Mucosa of rectum (tissue), 2 donors: ENCODE data around the gene CREG1.

ENCODE experiments used
- H3K27ac ChIP-seq, 2 donors: one replicate each; pipeline ENCODE4 v1.7.0; 2013; ENCODE audit warnings: inconsistent platforms in 2 of 2, low read depth in 2 of 2, low read length in 2 of 2
- H3K27me3 ChIP-seq, 2 donors: one replicate each; pipeline ENCODE4 v1.7.0; 2013; ENCODE audit warnings: low read length in 2 of 2; ENCODE audit not compliant: control insufficient read depth in 2 of 2, insufficient read depth in 2 of 2
- H3K36me3 ChIP-seq, 2 donors: one replicate each; pipeline ENCODE4 v1.7.0; 2013; ENCODE audit warnings: low read length in 2 of 2; ENCODE audit not compliant: control insufficient read depth in 2 of 2, insufficient read depth in 2 of 2
- H3K4me1 ChIP-seq, 2 donors: one replicate each; pipeline ENCODE4 v1.7.0; 2013; ENCODE audit warnings: low read length in 2 of 2, mild to moderate bottlenecking in 1 of 2; ENCODE audit not compliant: control insufficient read depth in 2 of 2, insufficient read depth in 2 of 2
- H3K4me3 ChIP-seq, 2 donors: one replicate each; pipeline ENCODE4 v1.7.0; 2013; ENCODE audit warnings: low read length in 2 of 2
- H3K9ac ChIP-seq, 2 donors: one replicate each; pipeline ENCODE4 v1.7.0; 2013; ENCODE audit warnings: low read length in 2 of 2, low read depth in 1 of 2, mild to moderate bottlenecking in 1 of 2
- H3K9me3 ChIP-seq, 2 donors: one replicate each; pipeline ENCODE4 v1.7.0; 2013; ENCODE audit warnings: low read length in 2 of 2; ENCODE audit not compliant: control insufficient read depth in 2 of 2
- donor health status: healthy.
- donor health status: Normal muscosa, but diverticular disease.

CREG1 gene

GRCh38 chr1:167518331-167518700 is 35.2 kb downstream of the CREG1 start, which contains the start of gene CD247:
Gene CD247, minus strand, starts transcription at chr1:167518529. Its CDS starts 64 bp downstream, at chr1:167518465.
- Histone ChIP-seq H3K27ac (peak within 1 kb of the TSS; percentile 20 to 70), H3K4me3 (peak within 1 kb of the TSS; percentile 38 to 59), H3K9ac (peak within 1 kb of the TSS; percentile 27 to 41), H3K27me3 (no peaks in the 10 kb centered on the region), H3K4me1 (no peaks in the 10 kb centered on the region), H3K9me3 (no peaks in the 10 kb centered on the region), H3K36me3 (no peaks in the 10 kb centered on the region)

GRCh38 chr1:167517535-167518330 is 35.8 kb downstream of the CREG1 start:
- Histone ChIP-seq H3K4me3 (peak overlapping the region; percentile 38 to 59), H3K9ac (peak overlapping the region; percentile 27 to 41), H3K27ac (peak overlapping the region; percentile 20 to 70)

GRCh38 chr1:167516404-167517388 is 36.9 kb downstream of the CREG1 start:
- Histone ChIP-seq H3K27ac (peak overlapping the region; percentile 20 to 70), H3K9ac (peak overlapping the region in 1 of 2 donors; percentile 14), H3K36me3 (no peaks in the 10 kb centered on the region)

More at GRCh38 chr1:167517535-167518330, 35.8 kb downstream of the CREG1 start:
- no peaks in the 10 kb centered on the region for H3K36me3 ChIP-seq
- no peaks in the 10 kb centered on the region for H3K4me1 ChIP-seq
- no peaks in the 10 kb centered on the region for H3K9me3 ChIP-seq
- no peaks in the 10 kb centered on the region for H3K27me3 ChIP-seq

GRCh38 chr1:167515893-167516321 is 37.7 kb downstream of the CREG1 start:
- Histone ChIP-seq H3K4me1 (no peaks in the 10 kb centered on the region), H3K9ac (no peak overlapping the region), H3K27ac (no peak overlapping the region), H3K9me3 (no peaks in the 10 kb centered on the region), H3K36me3 (no peaks in the 10 kb centered on the region), H3K27me3 (no peaks in the 10 kb centered on the region), H3K4me3 (peak overlapping the region in 1 of 2 donors; percentile 5)

More at GRCh38 chr1:167516404-167517388, 36.9 kb downstream of the CREG1 start:
- H3K9me3 ChIP-seq: no peaks in the 10 kb centered on the region
- no peaks in the 10 kb centered on the region for H3K4me1 ChIP-seq
- no peaks in the 10 kb centered on the region for H3K27me3 ChIP-seq
- peak overlapping the region in 1 of 2 donors; percentile 59 for H3K4me3 ChIP-seq

GRCh38 chr1:167515461-167515860 is 38.1 kb downstream of the CREG1 start:
- peak overlapping the region in 1 of 2 donors; percentile 5 for H3K4me3 ChIP-seq
- no peaks in the 10 kb centered on the region for H3K4me1 ChIP-seq
- H3K9ac ChIP-seq: no peak overlapping the region
- no peaks in the 10 kb centered on the region for H3K27me3 ChIP-seq
- H3K9me3 ChIP-seq: no peaks in the 10 kb centered on the region
- no peak overlapping the region for H3K27ac ChIP-seq
- no peaks in the 10 kb centered on the region for H3K36me3 ChIP-seq

GRCh38 chr1:167514288-167514687 is 39.3 kb downstream of the CREG1 start:
- no peak overlapping the region for H3K27ac ChIP-seq
- no peak overlapping the region for H3K9ac ChIP-seq
- no peaks in the 10 kb centered on the region for H3K4me1 ChIP-seq
- no peaks in the 10 kb centered on the region for H3K27me3 ChIP-seq
- H3K36me3 ChIP-seq: no peaks in the 10 kb centered on the region
- no peaks in the 10 kb centered on the region for H3K9me3 ChIP-seq
- no peak overlapping the region for H3K4me3 ChIP-seq

- no peak overlapping the region for H3K27ac ChIP-seq
- no peaks in the 10 kb centered on the region for H3K4me1 ChIP-seq
- no peak overlapping the region for H3K9ac ChIP-seq
- H3K36me3 ChIP-seq: no peaks in the 10 kb centered on the region
- peak overlapping the region in 1 of 2 donors; percentile 7 for H3K4me3 ChIP-seq
- H3K9me3 ChIP-seq: no peaks in the 10 kb centered on the region
- H3K27me3 ChIP-seq: no peaks in the 10 kb centered on the region
Measured at GRCh38 chr1:167512046-167512654, 41.4 kb downstream of the CREG1 start.

- Histone ChIP-seq H3K4me3 (no peak overlapping the region), H3K4me1 (no peaks in the 10 kb centered on the region), H3K27me3 (no peaks in the 10 kb centered on the region), H3K9me3 (no peaks in the 10 kb centered on the region), H3K36me3 (no peaks in the 10 kb centered on the region), H3K27ac (no peak overlapping the region), H3K9ac (no peak overlapping the region)
Measured at GRCh38 chr1:167511374-167511986, 42.1 kb downstream of the CREG1 start.

- no peak overlapping the region for H3K27ac ChIP-seq
- H3K4me1 ChIP-seq: no peaks in the 10 kb centered on the region
- H3K9me3 ChIP-seq: no peaks in the 10 kb centered on the region
- H3K27me3 ChIP-seq: no peaks in the 10 kb centered on the region
- H3K36me3 ChIP-seq: no peaks in the 10 kb centered on the region
- H3K9ac ChIP-seq: no peak overlapping the region
- no peak overlapping the region for H3K4me3 ChIP-seq
Measured at GRCh38 chr1:167510881-167511280, 42.7 kb downstream of the CREG1 start.
